T-helper 17 cell (primary cell): Measurements from ENCODE around the gene KRTAP6-2. TPM values are rescaled to one million over a fixed set of nuclear protein-coding genes. Genes with fewer than 3 reads are reported as not detected.

ENCODE experiments used
- ATAC-seq: fragments of 150-1000 bp; cut with Tn5 transposase; 2 replicates; pipeline ENCODE4 v1.10.0; 2021; ENCODE audit warnings: mild to moderate bottlenecking, moderate library complexity
- DNase-seq, 3 donors: peaks; one replicate each; pipeline versions ENCODE4 v3.0.0 to v3.0.0-alpha.2; 2020 to 2021
- H3K9me3 ChIP-seq: one replicate; pipeline ENCODE4 v1.7.0; 2013; ENCODE audit warnings: low read length, mild to moderate bottlenecking; ENCODE audit not compliant: control insufficient read depth, poor library complexity, severe bottlenecking
- H3K27ac Mint-ChIP-seq: one replicate; pipeline ENCODE4 v1.8.0; 2022; ENCODE audit warnings: mild to moderate bottlenecking, moderate library complexity, mixed read lengths
- H3K27me3 Mint-ChIP-seq: one replicate; pipeline ENCODE4 v1.8.0; 2022; ENCODE audit warnings: mixed read lengths
- H3K36me3 Mint-ChIP-seq: one replicate; pipeline ENCODE4 v1.8.0; 2022; ENCODE audit warnings: low read depth, mixed read lengths
- H3K4me1 Mint-ChIP-seq: one replicate; pipeline ENCODE4 v1.8.0; 2022; ENCODE audit warnings: mild to moderate bottlenecking, mixed read lengths
- H3K4me3 Mint-ChIP-seq: one replicate; pipeline ENCODE4 v1.8.0; 2022; ENCODE audit warnings: mild to moderate bottlenecking, moderate library complexity, mixed read lengths
- total RNA-seq, 4 donors: library from RNA in 2 of 4; stranded (reverse) in 2 of 4; gene quantifications; one replicate each; pipeline ENCODE4 v1.2.3 and lab custom pipeline; 2022 to 2026

Gene KRTAP6-2
- total RNA-seq, 2 donors from 2014 or later, result not detected

DNA sequence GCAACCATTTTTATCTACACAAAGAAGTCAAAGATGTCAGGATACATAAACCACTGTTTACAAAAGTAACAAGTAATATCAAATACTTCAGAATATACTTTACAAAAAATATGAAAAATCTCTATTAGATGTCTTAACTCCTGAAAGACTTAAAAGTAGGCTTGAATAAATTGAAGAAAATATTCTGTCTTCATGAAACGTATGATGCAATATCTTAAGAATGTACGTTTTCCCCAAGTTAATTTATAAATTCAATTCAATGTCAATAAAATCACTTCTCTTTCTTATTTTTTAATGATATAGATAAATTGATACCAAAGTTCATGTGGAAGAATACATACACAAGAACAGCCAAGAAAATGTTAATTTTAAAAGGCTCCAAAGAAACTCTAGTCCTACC lies 43.6 kb downstream of the KRTAP6-2 start:
- no peak for DNase-seq

GRCh38 chr21:30552782-30553181 lies 45.9 kb downstream of the KRTAP6-2 start:
- no peaks in the 10 kb centered on the region for H3K9me3 ChIP-seq
- no peaks in the 10 kb centered on the region for H3K4me1 Mint-ChIP-seq
- no peaks in the 10 kb centered on the region for H3K27me3 Mint-ChIP-seq
- no peak for ATAC-seq
- no peaks in the 10 kb centered on the region for H3K36me3 Mint-ChIP-seq
- no peak for DNase-seq
- no peak overlapping the region for H3K4me3 Mint-ChIP-seq
- H3K27ac Mint-ChIP-seq, result no peak overlapping the region

More for the DNA sequence above, 43.6 kb downstream of the KRTAP6-2 start:
- H3K36me3 Mint-ChIP-seq, result no peaks in the 10 kb centered on the region
- ATAC-seq, result no peak
- H3K9me3 ChIP-seq, result no peaks in the 10 kb centered on the region
- no peak overlapping the region for H3K4me3 Mint-ChIP-seq
- H3K27me3 Mint-ChIP-seq, result no peaks in the 10 kb centered on the region
- H3K4me1 Mint-ChIP-seq, result no peaks in the 10 kb centered on the region
- H3K27ac Mint-ChIP-seq, result no peak overlapping the region

Other genes starting within 250 kb of the KRTAP6-2 start
- not detected for gene KRTAP13-2, start 226.6 kb downstream of the KRTAP6-2 start, total RNA-seq
- not detected for gene KRTAP13-1, start 202.9 kb downstream of the KRTAP6-2 start, total RNA-seq
- not detected for gene KRTAP13-3, start 173.0 kb downstream of the KRTAP6-2 start, total RNA-seq
- gene KRTAP13-4, start 168.7 kb downstream of the KRTAP6-2 start, total RNA-seq, result not detected
- gene KRTAP15-1, start 158.6 kb downstream of the KRTAP6-2 start, total RNA-seq, result not detected
- gene KRTAP19-1, start 118.5 kb downstream of the KRTAP6-2 start, total RNA-seq, result not detected
- gene KRTAP19-2, start 111.5 kb downstream of the KRTAP6-2 start, total RNA-seq, result not detected
- gene KRTAP19-3, start 106.9 kb downstream of the KRTAP6-2 start, total RNA-seq, result not detected
- gene KRTAP19-4, start 101.7 kb downstream of the KRTAP6-2 start, total RNA-seq, result not detected
- gene KRTAP19-5, start 96.8 kb downstream of the KRTAP6-2 start, total RNA-seq, result not detected
- not detected for gene KRTAP19-6, start 57.0 kb downstream of the KRTAP6-2 start, total RNA-seq
- gene KRTAP19-7, start 37.6 kb downstream of the KRTAP6-2 start, total RNA-seq, result not detected
- not detected for gene KRTAP22-2, start 8.5 kb downstream of the KRTAP6-2 start, total RNA-seq
- gene KRTAP6-3, start 6.5 kb downstream of the KRTAP6-2 start, total RNA-seq, result not detected
- not detected for gene KRTAP22-1, start 2.2 kb upstream of the KRTAP6-2 start, total RNA-seq
- gene KRTAP6-1, start 15.0 kb upstream of the KRTAP6-2 start, total RNA-seq, result not detected
- not detected for gene KRTAP20-1, start 17.5 kb upstream of the KRTAP6-2 start, total RNA-seq
- not detected for gene KRTAP20-4, start 21.7 kb upstream of the KRTAP6-2 start, total RNA-seq
- gene KRTAP20-2, start 36.3 kb upstream of the KRTAP6-2 start, total RNA-seq, result not detected
- not detected for gene KRTAP20-3, start 44.0 kb upstream of the KRTAP6-2 start, total RNA-seq
- gene KRTAP21-3, start 119.9 kb upstream of the KRTAP6-2 start, total RNA-seq, result not detected
- not detected for gene KRTAP21-2, start 148.4 kb upstream of the KRTAP6-2 start, total RNA-seq
- not detected for gene KRTAP21-1, start 156.5 kb upstream of the KRTAP6-2 start, total RNA-seq
- gene KRTAP8-1, start 214.4 kb upstream of the KRTAP6-2 start, total RNA-seq, result not detected
- not detected for gene KRTAP7-1, start 230.9 kb upstream of the KRTAP6-2 start, total RNA-seq